GM18858 (cell line): Measurements from ENCODE around the gene C11orf54.
A peak's percentile ranks its signal among the peaks of the same experiment; 100 is the strongest.
"Not testable (repeated sequence)": the region's sequence is repeated elsewhere in the genome, so short reads cannot be mapped to it uniquely, and the experiment has no call there.

Experiments
- ATAC-seq: cut with Tn5 transposase; IDR thresholded peaks from one replicate; pipeline ENCODE4 v1.9.1; 2021; ENCODE audit not compliant: unreplicated experiment

C11orf54 gene

DNA sequence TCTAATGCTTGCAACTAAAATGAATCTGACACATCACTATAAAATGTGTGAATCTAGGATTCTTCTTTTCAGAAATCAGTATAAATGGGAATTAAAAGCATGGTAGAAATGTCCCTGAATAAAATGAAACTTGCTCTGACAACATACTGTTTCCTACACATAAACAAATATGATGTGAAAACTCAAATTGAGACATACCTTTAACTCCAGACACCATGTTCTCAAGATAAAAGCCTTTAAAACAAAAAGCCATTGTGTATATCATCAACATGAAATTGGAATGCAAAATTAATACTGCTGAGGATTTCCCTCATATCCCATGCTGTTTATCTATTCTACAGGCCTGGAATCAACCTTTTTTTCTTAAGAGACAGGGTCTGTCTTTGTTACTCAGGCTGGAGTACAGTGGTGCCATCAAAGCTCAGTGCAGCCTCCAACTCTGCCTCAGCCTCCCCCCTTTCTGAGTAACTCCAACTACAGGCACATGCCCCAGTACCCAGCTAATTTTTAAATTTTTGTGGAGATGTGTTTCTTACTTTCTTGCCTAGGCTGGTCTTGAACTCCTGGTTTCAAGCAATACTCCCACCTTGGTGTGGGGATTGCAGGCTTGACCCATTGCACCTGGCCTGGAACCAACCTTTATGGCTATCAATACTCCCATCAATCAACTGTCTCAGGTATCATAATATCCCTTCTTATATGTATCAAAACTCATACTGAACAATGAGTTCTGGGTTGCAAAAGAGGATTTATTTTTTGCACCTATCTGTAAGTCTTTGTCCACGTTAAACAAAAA, 6.8 kb upstream of the C11orf54 start:
- no peak for ATAC-seq

DNA sequence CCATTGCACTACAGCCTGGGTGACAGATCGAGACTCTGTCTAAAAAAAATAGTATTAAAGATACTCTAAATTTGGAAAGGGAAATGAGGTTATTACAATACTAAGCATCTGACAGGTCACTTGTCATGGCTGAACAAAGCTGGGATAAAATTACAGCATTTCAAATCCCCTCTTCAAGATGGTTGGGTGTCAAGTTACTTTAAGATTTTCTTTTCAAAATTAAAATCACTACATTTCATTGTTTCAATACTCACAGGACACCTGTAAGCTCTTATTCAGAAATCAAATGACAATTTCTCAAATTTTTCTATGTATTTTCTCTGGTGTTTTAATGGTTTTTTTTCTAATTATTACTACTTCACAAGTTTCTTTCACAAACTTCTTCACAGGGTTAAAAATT, 5.8 kb upstream of the C11orf54 start:
- no peak for ATAC-seq

DNA sequence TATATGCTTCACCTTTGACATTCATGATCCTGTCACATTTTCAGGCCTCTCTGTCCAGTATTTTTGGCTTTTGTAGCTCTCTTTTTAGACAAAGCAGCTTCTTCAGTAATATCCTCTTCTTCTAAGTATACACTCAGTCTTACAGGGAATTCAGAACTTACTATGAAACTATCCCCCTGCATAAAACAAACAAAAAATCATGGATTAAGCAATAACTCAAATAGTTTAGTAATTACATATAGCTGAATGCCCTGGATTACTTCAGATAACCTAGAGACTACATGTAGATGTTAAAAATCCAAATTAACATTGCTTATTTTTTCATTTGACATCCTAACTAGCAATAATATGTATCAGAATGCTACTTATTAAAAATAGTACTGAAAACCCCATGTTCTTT, 5.3 kb upstream of the C11orf54 start:
- no peak for ATAC-seq

DNA sequence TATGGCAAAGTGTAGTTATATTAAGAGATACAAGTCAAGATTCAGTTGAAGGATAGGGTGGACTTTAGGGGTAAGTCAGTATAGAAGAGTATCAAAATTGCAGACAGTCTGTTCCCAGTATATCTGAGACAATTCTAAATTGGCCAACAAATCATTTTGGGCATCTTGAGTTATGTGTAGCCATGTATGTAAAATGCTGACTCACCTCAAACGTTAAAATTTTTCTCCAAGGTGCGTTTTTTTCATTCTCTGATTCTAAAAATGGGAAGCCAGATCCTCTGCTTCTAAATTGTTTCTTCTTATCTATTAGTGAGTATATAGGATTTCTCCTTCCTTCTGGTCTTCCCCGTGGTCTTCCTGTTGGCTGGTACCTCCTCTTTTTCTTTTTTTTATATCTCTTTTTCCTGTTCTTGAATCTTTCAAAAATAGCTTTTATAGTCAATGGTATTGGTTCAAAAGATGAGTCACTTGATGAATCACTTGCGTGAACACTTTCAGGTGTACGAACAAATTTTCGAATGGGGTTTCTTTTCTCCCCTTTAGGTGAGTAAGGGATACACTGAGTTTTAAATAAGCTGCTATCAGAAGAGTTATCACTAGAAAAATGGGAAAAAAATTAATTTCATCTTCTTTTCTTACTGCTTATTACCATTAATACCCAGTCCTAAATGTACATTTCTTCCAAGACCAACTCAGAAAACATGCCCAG, 3.4 kb upstream of the C11orf54 start:
- no peak for ATAC-seq

DNA sequence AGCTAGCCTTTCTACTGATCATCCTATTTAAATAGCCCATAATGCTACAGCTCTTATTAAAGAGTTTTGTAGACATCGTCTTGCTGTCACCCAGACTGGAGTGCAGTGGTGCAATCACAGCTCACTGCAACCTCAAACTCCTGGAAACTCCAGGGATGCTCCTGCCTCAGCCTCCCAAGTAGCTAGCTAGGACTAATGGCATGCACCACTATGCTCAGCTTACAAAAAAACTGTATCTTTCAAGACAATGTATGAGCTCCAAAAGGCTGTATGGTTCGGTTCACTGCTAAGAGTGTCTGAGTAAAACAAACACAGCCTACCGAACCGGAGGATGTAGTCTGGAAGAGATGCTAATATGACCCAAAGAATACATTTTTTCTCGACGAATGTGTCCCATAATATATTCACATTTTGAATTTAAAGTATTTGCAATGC, 2.8 kb upstream of the C11orf54 start:
- ATAC-seq, result no peak

DNA sequence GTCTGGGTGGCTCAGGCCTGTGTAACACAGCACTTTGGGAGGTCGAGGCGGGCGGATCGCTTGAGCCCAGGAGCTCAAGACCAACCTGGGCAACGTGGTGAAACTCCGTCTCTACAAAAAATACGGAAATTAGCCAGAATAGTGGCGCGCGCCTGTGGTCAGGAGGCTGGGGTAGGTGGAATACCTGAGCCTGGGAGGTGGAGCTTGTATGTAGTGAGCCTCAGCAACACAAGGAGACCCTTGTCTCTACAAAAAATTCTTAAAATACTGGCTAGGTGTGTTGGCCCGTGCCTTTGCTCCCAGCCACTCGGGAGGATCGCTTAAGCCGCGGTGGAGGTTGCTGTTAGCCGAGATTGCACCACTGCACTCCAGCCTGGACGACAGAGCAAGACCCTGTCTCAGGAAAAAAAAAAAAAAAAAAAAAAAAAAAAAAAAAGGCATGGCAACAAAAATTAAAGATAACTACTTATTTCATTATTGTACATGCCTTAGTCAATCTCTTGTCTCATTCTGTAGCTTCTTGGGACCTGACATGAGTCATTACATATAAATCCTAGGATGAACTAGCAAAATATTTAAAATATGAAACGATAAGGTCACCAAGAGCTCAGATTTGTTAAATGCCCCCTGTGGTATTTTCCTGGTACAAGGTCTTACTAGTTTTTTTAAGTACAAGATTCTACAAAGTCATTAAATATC, 1.3 kb upstream of the C11orf54 start:
- no peak for ATAC-seq

DNA sequence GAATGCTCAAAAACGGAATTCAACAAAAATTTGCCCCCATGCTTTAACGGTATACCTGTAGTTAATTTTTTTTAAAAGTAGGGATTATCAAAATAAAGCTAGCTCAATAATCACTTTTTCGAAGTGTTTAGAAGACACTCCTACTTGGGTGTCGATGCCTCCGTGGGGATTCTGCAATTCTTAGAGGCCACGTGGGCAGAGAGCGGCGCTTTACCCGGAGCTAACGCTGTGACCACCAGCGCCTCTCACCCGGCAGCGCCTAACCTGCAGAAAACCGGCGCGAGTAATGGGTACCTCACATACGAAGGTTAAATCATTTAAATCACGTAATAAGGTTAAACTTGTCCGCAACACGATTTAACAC, 760 bp upstream of the C11orf54 start:
- peak; percentile 20 for ATAC-seq

DNA sequence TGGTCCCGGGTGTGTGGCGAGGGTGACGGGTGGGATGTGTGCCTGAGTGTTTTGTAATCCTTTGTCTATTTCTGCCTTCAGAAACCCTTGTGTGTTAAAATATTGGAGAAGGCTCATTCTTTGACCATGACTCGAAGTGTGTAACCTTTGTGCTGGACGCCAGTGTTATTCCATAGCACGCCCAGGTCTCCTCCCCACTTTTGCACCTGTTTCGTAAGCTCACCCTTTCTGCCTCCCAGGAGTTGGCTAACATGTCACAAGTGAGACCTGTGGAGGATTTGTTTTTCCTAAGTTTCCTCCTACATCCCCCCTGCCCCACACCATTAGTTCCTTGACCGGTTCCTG, 382 bp downstream of the C11orf54 start:
- ATAC-seq, result peak; percentile 5

DNA sequence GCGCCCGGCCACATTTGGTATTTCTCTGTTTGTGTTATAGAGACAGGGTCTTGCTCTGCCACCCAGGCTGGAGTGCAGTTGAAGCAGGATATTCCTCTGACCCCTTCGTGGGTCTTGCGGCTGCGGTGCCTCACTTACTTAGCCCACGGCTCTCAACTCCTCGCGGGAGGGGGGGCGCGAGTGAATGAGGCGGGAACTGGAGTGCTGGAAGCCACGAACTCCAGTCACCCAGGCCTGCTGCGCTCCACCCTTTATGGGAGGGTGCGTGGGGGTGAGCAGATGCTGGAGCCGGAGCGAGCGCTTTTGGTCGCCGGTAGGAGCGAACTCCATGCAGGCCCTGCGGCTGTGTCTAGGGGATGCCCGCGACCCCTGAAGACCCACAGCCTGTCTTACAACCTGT, 1.8 kb downstream of the C11orf54 start:
- ATAC-seq, result no peak

DNA sequence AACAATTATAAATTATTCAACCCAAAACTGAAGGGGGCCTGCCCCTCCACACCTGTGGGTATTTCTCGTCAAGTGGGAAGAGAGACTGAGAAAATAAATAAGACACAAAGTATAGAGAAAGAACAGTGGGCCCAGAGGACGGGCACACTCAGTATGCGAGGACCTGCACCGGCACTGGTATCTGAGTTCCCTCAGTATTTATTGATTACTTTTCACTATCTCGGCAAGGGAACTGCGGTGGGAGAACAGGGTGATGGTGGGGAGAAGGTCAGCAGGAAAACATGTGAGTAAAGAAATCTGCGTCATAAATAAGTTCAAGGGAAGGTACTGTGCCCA, 3.2 kb downstream of the C11orf54 start:
- no peak for ATAC-seq

DNA sequence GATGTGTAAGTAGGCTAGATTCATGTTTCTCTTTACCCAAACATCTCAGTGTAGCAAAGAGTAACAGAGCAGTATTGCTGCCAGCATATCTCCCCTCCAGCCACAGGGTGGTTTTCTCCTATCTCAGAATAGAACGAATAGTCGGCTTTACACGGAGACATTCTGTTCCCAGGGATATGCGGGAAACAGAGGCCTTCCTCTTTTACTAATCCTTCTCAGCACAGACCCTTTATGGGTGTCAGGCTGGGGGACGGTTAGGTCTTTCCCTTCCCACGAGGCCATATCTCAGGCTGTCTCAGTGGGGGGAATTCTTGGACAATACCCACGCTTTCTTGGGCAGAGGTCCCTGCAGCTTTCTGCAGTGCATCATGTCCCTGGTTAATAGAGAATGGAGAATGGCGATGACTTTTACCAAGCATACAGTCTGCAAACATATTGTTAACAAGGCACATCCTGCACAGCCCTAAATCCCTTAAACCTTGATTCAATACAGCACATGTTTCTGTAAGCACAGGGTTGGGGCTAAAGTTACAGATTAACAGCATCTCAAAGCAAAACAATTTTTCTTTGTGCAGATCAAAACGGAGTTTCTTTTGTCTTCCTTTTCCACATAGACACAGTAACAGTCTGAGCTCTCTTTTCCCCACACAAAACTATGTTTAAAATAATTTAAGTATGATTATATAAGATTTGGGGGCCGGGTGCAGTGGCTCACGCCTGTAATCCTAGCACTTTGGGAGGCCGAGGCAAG, 3.7 kb downstream of the C11orf54 start:
- not testable (repeated sequence) for ATAC-seq

DNA sequence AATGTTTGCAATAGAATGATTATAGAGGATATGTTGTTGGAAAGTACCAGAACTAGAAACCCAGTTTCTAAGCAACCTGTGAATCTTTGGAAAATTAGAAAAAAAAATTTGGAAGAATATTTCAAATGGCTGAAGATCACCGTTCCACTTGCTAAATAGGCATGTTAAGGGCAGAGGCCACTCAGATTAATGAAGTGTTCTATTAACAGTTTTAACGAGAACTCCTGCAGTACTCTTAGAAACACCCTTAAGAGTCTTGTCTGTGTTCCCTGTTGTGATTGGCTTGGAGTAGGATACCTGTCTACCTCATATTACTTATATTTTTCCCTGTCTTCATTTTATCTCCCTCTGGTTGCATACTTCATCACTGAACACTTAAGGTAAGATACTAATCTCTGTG, 4.6 kb downstream of the C11orf54 start:
- no peak for ATAC-seq

DNA sequence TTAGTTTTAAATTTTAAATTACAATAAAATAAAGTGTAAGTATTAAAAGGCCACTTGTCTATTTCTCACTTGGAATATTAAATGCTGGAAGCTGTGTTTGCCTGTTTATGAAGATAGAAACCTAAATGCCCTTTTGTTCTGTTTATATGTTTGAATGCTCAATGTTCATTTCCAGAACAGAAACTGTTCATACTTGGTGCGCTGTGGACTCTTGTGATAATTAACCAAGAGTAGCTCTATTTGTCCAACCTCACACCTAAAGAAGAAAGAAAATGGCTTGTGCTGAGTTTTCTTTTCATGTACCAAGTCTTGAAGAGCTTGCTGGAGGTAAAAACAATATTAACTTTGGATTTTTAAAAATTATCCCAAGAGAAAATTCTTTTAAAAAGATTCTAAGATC, 5.7 kb downstream of the C11orf54 start:
- peak; percentile 82 for ATAC-seq

DNA sequence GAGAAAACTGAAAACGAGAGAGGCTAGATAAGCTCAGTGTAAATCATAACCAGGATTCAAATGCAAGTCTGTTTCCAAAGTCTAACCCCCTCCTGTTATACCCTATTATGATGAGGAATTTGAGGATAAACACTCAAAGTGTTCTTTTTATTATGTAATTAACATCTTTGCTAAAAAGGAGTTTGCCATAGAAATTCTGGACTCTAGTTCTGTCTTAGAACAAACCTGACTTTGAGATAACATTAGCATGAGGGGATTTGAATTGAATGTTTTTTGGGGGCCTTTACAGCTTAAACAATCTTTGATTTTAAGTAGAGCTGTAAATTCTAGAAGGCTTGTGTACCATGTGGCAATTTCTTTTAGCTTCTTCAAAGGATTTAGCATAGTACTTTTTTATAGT, 9.5 kb downstream of the C11orf54 start:
- no peak for ATAC-seq

DNA sequence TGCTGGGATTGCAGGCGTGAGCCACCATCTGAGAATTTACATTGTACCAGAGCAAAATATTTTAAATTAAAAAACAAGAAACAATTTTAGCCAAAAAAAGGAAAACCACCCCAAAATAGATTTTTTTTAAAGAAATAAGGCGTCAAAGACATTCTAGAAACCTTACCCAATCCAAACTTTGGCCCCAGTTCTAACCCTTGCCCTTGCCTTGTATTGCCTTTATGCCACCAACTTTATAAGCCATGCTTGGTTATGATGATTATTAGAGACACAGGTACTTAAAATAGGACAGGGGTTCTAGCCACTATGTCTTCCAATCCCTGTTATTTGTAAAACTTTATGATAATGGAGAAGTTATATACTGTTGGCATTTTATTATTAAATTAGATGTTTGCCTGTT, 11.8 kb downstream of the C11orf54 start:
- ATAC-seq, result no peak

DNA sequence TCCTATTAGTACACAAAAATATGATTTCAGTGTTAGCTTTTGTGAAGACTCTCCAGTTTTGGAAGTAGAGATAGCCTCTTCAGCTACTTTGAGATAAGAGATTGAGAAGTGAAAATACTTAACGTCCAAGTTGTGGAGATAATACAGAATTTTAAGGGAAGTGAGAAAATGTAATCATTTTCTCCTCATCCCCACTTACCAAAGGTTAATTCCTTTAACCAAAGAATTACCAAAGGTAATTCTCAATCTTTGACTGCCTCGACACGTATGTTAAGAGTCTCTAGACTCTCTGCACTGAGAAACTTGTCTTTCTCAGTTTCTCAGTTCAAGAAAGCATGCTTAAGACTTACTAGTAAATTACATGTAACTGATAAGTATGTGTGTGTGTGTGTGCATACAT, 15.3 kb downstream of the C11orf54 start:
- no peak for ATAC-seq

DNA sequence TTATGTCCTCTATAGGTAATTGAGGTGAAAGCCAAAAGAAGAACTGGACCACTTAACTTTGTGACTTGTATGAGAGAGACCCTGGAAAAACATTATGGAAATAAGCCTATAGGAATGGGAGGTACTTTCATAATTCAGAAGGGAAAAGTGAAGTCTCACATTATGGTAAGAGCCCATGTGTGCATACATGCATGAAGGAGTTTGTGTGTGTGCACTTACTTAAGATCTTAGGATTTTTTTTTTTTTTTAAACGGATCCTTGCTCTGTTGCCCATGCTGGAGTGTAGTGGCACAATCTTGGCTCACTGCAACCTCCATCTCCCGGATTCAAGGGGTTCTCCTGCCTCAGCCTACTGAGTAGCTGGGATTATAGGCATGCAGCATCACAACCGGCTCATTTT, 15.8 kb downstream of the C11orf54 start:
- no peak for ATAC-seq

DNA sequence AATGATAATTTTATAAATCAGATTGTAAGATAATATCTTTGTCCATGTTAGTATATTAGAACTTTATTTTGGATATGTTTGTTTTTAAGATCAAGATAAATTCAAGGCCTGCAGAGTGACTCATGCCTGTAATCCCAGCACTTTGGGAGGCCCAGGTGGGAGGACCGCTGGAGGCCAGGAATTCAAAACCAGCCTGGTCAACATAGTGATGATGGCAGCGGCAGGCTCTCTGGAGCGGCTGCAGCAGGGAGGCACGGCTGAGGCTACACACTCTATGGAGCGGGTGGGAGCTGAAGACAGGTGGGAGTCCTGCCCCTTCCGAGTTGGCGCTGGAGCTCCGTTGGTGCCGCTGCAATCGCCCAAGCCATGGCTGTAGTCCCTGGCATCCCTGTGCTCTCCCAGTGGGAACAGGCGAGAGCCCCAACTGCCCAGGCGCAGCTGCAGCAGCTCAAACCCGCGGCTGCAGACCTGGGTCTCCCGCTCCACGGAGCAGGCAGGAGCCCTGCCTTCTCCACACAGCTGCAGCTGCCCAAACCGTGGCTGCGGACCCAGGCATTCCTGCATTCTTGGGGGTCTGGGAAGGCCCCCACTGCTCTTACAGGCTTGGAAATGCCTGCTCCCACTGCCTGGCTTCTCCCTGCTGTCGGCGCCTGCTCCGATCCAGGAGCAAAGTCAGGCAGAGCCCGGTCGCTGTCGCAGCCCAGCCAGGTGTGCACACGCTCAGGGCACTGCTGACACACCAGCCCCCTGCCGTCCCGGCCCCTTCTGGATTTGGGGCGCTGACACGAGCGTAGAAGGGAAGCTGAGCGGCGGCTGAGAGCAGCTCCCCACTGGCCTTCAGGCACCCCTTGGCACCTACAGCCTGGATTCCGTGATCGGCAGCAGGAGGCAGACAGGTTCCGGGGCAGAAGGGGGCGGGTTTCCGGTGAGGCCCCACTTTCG, 16.7 kb downstream of the C11orf54 start:
- no peak for ATAC-seq

DNA sequence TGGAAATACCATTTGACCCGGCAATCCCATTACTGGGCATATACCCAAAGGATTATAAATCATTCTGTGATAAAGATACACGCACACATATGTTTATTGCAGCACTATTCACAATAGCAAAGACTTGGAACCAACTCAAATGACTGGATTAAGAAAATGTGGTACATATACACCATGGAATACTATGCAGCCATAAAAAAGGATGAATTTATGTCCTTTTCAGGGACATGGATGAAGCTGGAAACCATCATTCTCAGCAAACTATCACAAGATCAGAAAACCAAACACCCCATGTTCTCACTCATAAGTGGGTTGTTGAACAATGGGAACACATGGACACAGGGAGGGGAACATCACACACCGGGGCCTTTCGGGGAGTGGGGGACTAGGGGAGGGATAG, 17.7 kb downstream of the C11orf54 start:
- ATAC-seq, result not testable (repeated sequence)

DNA sequence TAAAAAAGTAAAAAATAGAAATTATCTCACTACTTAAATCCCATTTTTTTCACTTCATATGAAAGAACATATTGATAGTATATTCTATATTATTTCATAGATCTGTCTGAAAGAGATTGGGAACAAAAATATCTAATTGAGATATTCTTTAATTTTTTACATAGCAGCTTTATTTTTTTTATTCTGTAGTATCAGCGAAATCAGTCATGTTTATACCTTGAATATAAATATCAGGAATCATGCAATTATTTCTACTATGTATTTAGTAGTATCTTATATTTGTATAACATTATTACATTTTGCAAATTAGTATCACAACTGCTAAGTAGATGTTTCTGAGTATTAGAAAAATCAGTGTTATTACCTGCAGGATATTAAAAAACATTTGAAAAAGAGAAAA, 20.4 kb downstream of the C11orf54 start:
- no peak for ATAC-seq
